Measurements from ENCODE around the gene SOD3.

The SOD3 gene

GRCh38 chr4:24764345-24764744 is 31.0 kb upstream of the SOD3 start:
- Histone ChIP-seq H3K9me3 (ENCODE audit: low read length) (no peaks in the 10 kb centered on the region), H3K36me3 (ENCODE audit: insufficient read depth, low read length) (no peaks in the 10 kb centered on the region), H3K4me2 (ENCODE audit: low read length) (no peak overlapping the region), H3K79me2 (ENCODE audit: insufficient read depth, low read length) (no peaks in the 10 kb centered on the region), H3K4me3 (ENCODE audit: low read depth, low read length, poor library complexity, severe bottlenecking) (no peak overlapping the region), H3K27me3 (ENCODE audit: insufficient read depth, low read length) (no peaks in the 10 kb centered on the region), H3K27ac (ENCODE audit: low read depth, low read length, poor library complexity, severe bottlenecking) (no peak overlapping the region), H3K4me1 (ENCODE audit: insufficient read depth, low read length, severe bottlenecking) (no peaks in the 10 kb centered on the region), H3K9ac (ENCODE audit: low read length) (no peak overlapping the region), H3F3A (ENCODE audit: insufficient read depth, low read length) (no peaks in the 10 kb centered on the region), H2AFZ (ENCODE audit: low read length) (no peak overlapping the region), H4K20me1 (ENCODE audit: insufficient read depth, low read length) (no peaks in the 10 kb centered on the region), H3K9me2 (ENCODE audit: low read depth, low read length) (no peaks in the 10 kb centered on the region)
- TF ChIP-seq CTCF (IDR thresholded peaks at IDR 0.05; ENCODE audit: low read length) (no peak), EZH2 (IDR thresholded peaks at IDR 0.05; ENCODE audit: borderline replicate concordance, low read length) (no peak)

GRCh38 chr4:24765376-24765988 is 29.9 kb upstream of the SOD3 start:
- Histone ChIP-seq H3K27me3 (ENCODE audit: insufficient read depth, low read length) (no peaks in the 10 kb centered on the region), H3K9me3 (ENCODE audit: low read length) (no peaks in the 10 kb centered on the region), H3K4me3 (ENCODE audit: low read depth, low read length, poor library complexity, severe bottlenecking) (no peak overlapping the region), H3K4me2 (ENCODE audit: low read length) (no peak overlapping the region), H3K36me3 (ENCODE audit: insufficient read depth, low read length) (no peaks in the 10 kb centered on the region), H4K20me1 (ENCODE audit: insufficient read depth, low read length) (no peaks in the 10 kb centered on the region), H3K79me2 (ENCODE audit: insufficient read depth, low read length) (no peaks in the 10 kb centered on the region), H3K4me1 (ENCODE audit: insufficient read depth, low read length, severe bottlenecking) (no peaks in the 10 kb centered on the region), H3K9ac (ENCODE audit: low read length) (no peak overlapping the region), H2AFZ (ENCODE audit: low read length) (no peak overlapping the region), H3K27ac (ENCODE audit: low read depth, low read length, poor library complexity, severe bottlenecking) (no peak overlapping the region), H3K9me2 (ENCODE audit: low read depth, low read length) (no peaks in the 10 kb centered on the region), H3F3A (ENCODE audit: insufficient read depth, low read length) (no peaks in the 10 kb centered on the region)
- TF ChIP-seq EZH2 (IDR thresholded peaks at IDR 0.05; ENCODE audit: borderline replicate concordance, low read length) (no peak), CTCF (IDR thresholded peaks at IDR 0.05; ENCODE audit: low read length) (no peak)

GRCh38 chr4:24768006-24768405 is 27.4 kb upstream of the SOD3 start:
- Histone ChIP-seq H2AFZ (ENCODE audit: low read length) (no peak overlapping the region), H3K36me3 (ENCODE audit: insufficient read depth, low read length) (no peaks in the 10 kb centered on the region), H3K79me2 (ENCODE audit: insufficient read depth, low read length) (no peaks in the 10 kb centered on the region), H3K4me2 (ENCODE audit: low read length) (no peak overlapping the region), H3K9me3 (ENCODE audit: low read length) (no peaks in the 10 kb centered on the region), H3K27ac (ENCODE audit: low read depth, low read length, poor library complexity, severe bottlenecking) (no peak overlapping the region), H3K4me1 (ENCODE audit: insufficient read depth, low read length, severe bottlenecking) (no peaks in the 10 kb centered on the region), H3K9ac (ENCODE audit: low read length) (no peak overlapping the region), H3K27me3 (ENCODE audit: insufficient read depth, low read length) (no peaks in the 10 kb centered on the region), H3F3A (ENCODE audit: insufficient read depth, low read length) (no peaks in the 10 kb centered on the region), H3K9me2 (ENCODE audit: low read depth, low read length) (no peaks in the 10 kb centered on the region), H3K4me3 (ENCODE audit: low read depth, low read length, poor library complexity, severe bottlenecking) (no peak overlapping the region), H4K20me1 (ENCODE audit: insufficient read depth, low read length) (no peaks in the 10 kb centered on the region)
- TF ChIP-seq CTCF (IDR thresholded peaks at IDR 0.05; ENCODE audit: low read length) = no peak
- no peak for TF ChIP-seq EZH2 (IDR thresholded peaks at IDR 0.05; ENCODE audit: borderline replicate concordance, low read length)

Data from OCI-LY1 (cell line).